CD4-positive, alpha-beta T cell (primary cell): Measurements from ENCODE around the gene SEMA3F. TPM values are rescaled to one million over a fixed set of nuclear protein-coding genes. Genes with fewer than 3 reads are reported as not detected.

Experiments
- ATAC-seq: fragments of 200-7000 bp; cut with Tn5 transposase; one replicate; pipeline ENCODE4 v1.10.0; 2022; ENCODE audit warnings: mild to moderate bottlenecking; ENCODE audit not compliant: poor library complexity
- CTCF ChIA-PET: fragments of 350-600 bp; sonication (Branson Sonifier 250); formaldehyde crosslinking; loops from one replicate; lab custom pipeline; 2021; ENCODE audit warnings: antibody characterized with exemption, inconsistent platforms; lab: Charles Lee
- POLR2A ChIA-PET: fragments of 350-600 bp; sonication (Branson Sonifier 250); formaldehyde crosslinking; loops from one replicate; lab custom pipeline; 2021; ENCODE audit warnings: antibody characterized with exemption, inconsistent platforms; lab: Charles Lee
- DNase-seq, 14 experiments: peaks; one replicate each; pipeline ENCODE4 v3.0.0-alpha.2; 2013 to 2020; ENCODE audit warnings: mixed read lengths in 2 of 14
- H3K27ac ChIP-seq, 2 donors: one replicate each; pipeline versions ENCODE4 v1.5.1 to v1.7.0; 2013; ENCODE audit warnings: low read length in 2 of 2, low read depth in 1 of 2, mild to moderate bottlenecking in 1 of 2
- H3K27me3 ChIP-seq, 2 experiments: 1 replicate in 1 of 2; 2 replicates in 1 of 2; pipeline versions ENCODE4 v1.6.1 to v1.7.0; 2013; ENCODE audit warnings: low read length in 2 of 2, control low read depth in 1 of 2, mild to moderate bottlenecking in 1 of 2, moderate library complexity in 1 of 2; ENCODE audit not compliant: insufficient read depth in 2 of 2, control insufficient read depth in 1 of 2
- H3K36me3 ChIP-seq: one replicate; pipeline ENCODE4 v1.6.1; 2013; ENCODE audit warnings: low read length, control low read depth; ENCODE audit not compliant: insufficient read depth
- H3K4me1 ChIP-seq: one replicate; pipeline ENCODE4 v1.6.1; 2013; ENCODE audit warnings: low read length, control low read depth; ENCODE audit not compliant: insufficient read depth
- H3K4me3 ChIP-seq: one replicate; pipeline ENCODE4 v1.5.1; 2013; ENCODE audit warnings: mild to moderate bottlenecking, low read length, moderate library complexity
- H3K9me3 ChIP-seq, 2 experiments: 1 replicate in 1 of 2; 2 replicates in 1 of 2; pipeline versions ENCODE4 v1.6.1 to v1.7.0; 2013; ENCODE audit warnings: low read length in 2 of 2, mild to moderate bottlenecking in 2 of 2, control low read depth in 1 of 2, moderate library complexity in 1 of 2; ENCODE audit not compliant: control insufficient read depth in 1 of 2, insufficient read depth in 1 of 2
- H3K27ac Mint-ChIP-seq: one replicate; pipeline ENCODE4 v1.8.0; 2020; ENCODE audit warnings: mixed read lengths
- H3K27me3 Mint-ChIP-seq: one replicate; pipeline ENCODE4 v1.8.0; 2021; ENCODE audit warnings: mixed read lengths
- H3K36me3 Mint-ChIP-seq: one replicate; pipeline ENCODE4 v1.8.0; 2021; ENCODE audit warnings: low read depth, mixed read lengths
- H3K4me1 Mint-ChIP-seq: one replicate; pipeline ENCODE4 v1.8.0; 2021; ENCODE audit warnings: low read depth, mixed read lengths
- H3K4me3 Mint-ChIP-seq: one replicate; pipeline ENCODE4 v1.8.0; 2020; ENCODE audit warnings: mild to moderate bottlenecking, mixed read lengths
- H3K9me3 Mint-ChIP-seq: one replicate; pipeline ENCODE4 v1.8.0; 2020; ENCODE audit warnings: mixed read lengths
- intact Hi-C, 2 experiments: fragments of 100-400 bp; cut with DNase I in 1 of 2; cut with micrococcal nuclease in 1 of 2; formaldehyde crosslinking; loops; one replicate each; pipeline versions ENCODE4 v1.15.1 to v1.9.0; 2023 to 2025; cut with DNase I, micrococcal nuclease
- total RNA-seq, 174 experiments: library from RNA in 2 of 174; stranded (reverse) in 2 of 174; gene quantifications; one replicate each; pipeline ENCODE4 v1.2.3 and lab custom pipeline; 2021 to 2026
- TF ChIP-seq, protein P1 (sequence below): fragments of 200-600 bp; IDR thresholded peaks from one replicate; pipeline ENCODE4 v1.8.0; 2022; ENCODE audit warnings: antibody characterized with exemption, mild to moderate bottlenecking

Gene SEMA3F
- total RNA-seq, 2 experiments from 2014 or later = 0.22 to 1.1 TPM

DNA sequence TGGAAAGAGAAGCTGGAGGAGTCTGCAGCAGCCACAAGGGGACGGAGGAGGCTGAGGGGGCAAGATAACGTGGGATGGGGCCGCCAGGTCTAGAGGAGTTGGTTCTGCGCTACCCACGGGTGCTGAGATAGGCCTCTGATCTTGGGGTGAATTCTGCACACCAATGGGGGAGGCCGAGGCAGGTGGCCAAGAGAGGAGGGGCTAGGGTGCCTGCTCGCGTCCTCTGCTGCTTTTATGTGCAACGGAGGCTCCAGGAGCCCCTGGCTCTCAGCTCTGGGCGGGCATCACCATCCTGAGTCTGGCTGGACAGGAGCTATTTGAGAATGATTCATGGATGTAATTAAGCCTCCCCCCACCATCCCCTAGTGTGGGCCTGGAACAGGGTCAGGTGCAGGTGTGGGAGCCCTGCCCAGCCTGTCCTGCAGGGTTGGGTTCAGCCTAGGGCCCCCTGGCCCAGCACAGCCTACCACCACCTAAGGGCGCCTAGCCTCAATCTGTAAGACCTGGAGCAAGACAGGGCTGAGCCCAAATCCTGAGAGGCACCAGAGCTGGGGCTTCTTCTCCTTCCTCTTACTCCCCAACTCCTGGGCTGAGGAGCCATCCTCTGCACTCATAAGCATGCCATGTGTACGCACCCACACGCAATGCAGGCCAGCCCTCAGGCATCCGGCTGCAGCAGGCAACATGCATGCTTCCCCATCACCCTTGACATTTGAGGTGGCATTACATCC, 32.3 kb upstream of the SEMA3F start:
- TF ChIP-seq, protein P1, sequence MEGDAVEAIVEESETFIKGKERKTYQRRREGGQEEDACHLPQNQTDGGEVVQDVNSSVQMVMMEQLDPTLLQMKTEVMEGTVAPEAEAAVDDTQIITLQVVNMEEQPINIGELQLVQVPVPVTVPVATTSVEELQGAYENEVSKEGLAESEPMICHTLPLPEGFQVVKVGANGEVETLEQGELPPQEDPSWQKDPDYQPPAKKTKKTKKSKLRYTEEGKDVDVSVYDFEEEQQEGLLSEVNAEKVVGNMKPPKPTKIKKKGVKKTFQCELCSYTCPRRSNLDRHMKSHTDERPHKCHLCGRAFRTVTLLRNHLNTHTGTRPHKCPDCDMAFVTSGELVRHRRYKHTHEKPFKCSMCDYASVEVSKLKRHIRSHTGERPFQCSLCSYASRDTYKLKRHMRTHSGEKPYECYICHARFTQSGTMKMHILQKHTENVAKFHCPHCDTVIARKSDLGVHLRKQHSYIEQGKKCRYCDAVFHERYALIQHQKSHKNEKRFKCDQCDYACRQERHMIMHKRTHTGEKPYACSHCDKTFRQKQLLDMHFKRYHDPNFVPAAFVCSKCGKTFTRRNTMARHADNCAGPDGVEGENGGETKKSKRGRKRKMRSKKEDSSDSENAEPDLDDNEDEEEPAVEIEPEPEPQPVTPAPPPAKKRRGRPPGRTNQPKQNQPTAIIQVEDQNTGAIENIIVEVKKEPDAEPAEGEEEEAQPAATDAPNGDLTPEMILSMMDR = no peak
- Histone ChIP-seq H3K4me1 (peaks cover 7% of the 10 kb centered on the region), H3K27me3 (no peaks in the 10 kb centered on the region), H3K27ac (no peak overlapping the region), H3K36me3 (peaks cover 27% of the 10 kb centered on the region), H3K9me3 (no peaks in the 10 kb centered on the region), H3K4me3 (no peak overlapping the region)
- peak in 1 of 14 experiments; percentile 23 for DNase-seq
- CTCF ChIA-PET = interaction anchor here (1.0 to 2.0 kb wide), 2 partner anchors 31 to 103 kb away, joined by 3 to 7 read pairs; no protein-coding TSS in a partner anchor
- peaks cover 35% of the 10 kb centered on the region for H3K36me3 Mint-ChIP-seq
- POLR2A ChIA-PET = no interaction called here
- peaks cover 6% of the 10 kb centered on the region for H3K4me1 Mint-ChIP-seq
- H3K9me3 Mint-ChIP-seq = no peaks in the 10 kb centered on the region
- no peak for ATAC-seq
- H3K27ac Mint-ChIP-seq = peak overlapping the region; percentile 27
- H3K4me3 Mint-ChIP-seq = no peak overlapping the region
- no peaks in the 10 kb centered on the region for H3K27me3 Mint-ChIP-seq
- intact Hi-C loops = loop anchor here in 1 of 2 experiments (1.0 kb wide), 1 partner anchor 150 kb away; no protein-coding TSS in a partner anchor

DNA sequence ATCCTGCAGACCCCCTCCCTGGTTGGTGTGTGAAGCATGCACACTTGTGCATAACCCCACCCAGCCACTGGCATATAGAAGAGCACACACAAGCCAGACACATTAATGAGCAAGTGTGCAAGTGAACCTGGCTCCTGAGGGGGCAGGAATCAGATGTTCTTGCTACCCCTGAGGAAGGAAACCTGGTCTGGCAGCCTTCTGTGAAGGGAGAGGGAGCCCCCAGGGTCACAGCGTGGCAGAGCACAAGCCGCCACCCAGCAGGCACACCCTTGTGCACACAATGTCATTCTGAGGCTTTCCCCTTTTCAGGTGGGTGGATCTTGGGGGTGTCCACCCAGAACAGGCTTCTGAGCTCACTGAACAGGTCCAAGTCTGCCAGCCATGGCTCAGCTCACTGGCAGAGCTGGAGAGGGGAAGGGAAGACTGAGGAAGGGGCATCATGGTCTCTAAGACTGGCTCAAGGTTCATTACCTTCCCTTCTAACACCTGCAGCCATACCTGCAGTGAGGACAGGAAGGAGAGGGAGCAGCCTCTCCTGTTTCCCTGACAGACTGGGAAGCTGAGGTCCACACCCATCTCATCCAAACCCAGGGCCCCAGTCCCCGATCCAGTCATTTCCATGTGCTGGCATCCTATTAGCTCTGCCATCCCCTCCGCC, 31.6 kb upstream of the SEMA3F start:
- Histone ChIP-seq H3K4me3 (no peak overlapping the region), H3K4me1 (peaks cover 7% of the 10 kb centered on the region), H3K9me3 (no peaks in the 10 kb centered on the region), H3K27ac (no peak overlapping the region), H3K27me3 (no peaks in the 10 kb centered on the region), H3K36me3 (peaks cover 20% of the 10 kb centered on the region)
- Mint-ChIP-seq H3K4me1 (peaks cover 6% of the 10 kb centered on the region), H3K4me3 (no peak overlapping the region), H3K27ac (peak overlapping the region; percentile 27), H3K36me3 (peaks cover 28% of the 10 kb centered on the region), H3K27me3 (no peaks in the 10 kb centered on the region), H3K9me3 (no peaks in the 10 kb centered on the region)
- intact Hi-C loops = no loop called here
- ChIA-PET CTCF (no interaction called here), POLR2A (no interaction called here)
- ATAC-seq (no peak), DNase-seq (no peak)
- TF ChIP-seq, protein P1 = no peak

DNA sequence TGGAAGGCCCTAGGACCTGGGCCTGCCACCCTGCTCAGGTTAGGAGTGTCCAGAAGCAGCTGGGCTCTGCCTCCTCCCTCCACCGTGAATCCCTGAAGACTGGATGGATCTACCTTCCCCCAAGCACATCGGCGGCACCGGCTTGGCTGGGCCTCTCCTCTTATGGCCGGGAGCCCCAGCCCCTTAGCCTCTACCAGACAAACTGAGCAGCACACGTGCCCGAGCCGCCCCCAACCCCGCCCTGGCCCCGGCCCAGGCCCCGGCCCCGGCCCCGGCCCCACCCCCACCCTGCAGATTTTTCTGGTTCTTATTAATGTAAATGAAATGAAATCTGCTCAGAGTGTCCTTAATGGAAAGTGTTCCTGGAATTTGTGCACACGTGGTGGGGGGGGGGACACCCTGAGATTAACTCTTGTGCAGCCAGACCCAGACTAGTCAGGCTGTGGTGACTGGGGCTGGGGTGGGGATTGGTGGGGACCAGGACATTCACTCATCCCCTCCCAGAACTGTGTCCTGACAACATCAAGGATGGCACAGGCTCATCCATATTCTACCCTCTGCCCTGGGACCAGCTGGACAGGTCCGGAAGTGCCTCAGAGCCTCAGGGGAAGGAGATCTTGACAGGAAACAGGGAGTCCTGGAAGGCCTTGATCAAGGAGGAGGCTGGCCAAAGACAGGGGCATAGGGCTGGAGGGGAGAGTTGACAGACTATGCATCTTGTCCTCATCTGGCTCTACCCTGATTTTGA, 30.9 kb upstream of the SEMA3F start:
- H3K4me1 ChIP-seq = peaks cover 7% of the 10 kb centered on the region
- DNase-seq = no peak
- no peak overlapping the region for H3K27ac ChIP-seq
- H3K27ac Mint-ChIP-seq = no peak overlapping the region
- H3K36me3 Mint-ChIP-seq = peaks cover 23% of the 10 kb centered on the region
- peaks cover 15% of the 10 kb centered on the region for H3K36me3 ChIP-seq
- H3K27me3 ChIP-seq = no peaks in the 10 kb centered on the region
- H3K27me3 Mint-ChIP-seq = no peaks in the 10 kb centered on the region
- no peak overlapping the region for H3K4me3 ChIP-seq
- ChIA-PET POLR2A (no interaction called here), CTCF (no interaction called here)
- H3K9me3 ChIP-seq = no peaks in the 10 kb centered on the region
- no peaks in the 10 kb centered on the region for H3K9me3 Mint-ChIP-seq
- TF ChIP-seq, protein P1 = no peak
- no peak for ATAC-seq
- peaks cover 6% of the 10 kb centered on the region for H3K4me1 Mint-ChIP-seq
- intact Hi-C loops = no loop called here
- H3K4me3 Mint-ChIP-seq = no peak overlapping the region
